Esophagus muscularis mucosa (tissue), 4 donors: ENCODE results near the gene CYP24A1.

ENCODE experiments used
- EP300 ChIP-seq: sonication (generic); formaldehyde crosslinking; IDR thresholded peaks from one replicate; pipeline ENCODE4 v1.6.1; 2017; ENCODE audit warnings: antibody characterized with exemption
- POLR2A ChIP-seq: fragments of 450-650 bp; IDR thresholded peaks from one replicate; pipeline ENCODE4 v1.6.1; 2017; ENCODE audit warnings: antibody characterized with exemption, moderate library complexity, mild to moderate bottlenecking, low read depth
- POLR2AphosphoS5 ChIP-seq, 2 donors: sonication (generic); formaldehyde crosslinking; IDR thresholded peaks; one replicate each; pipeline ENCODE4 v1.6.1; 2017; ENCODE audit warnings: antibody characterized with exemption in 2 of 2
- TF ChIP-seq, protein P1 (sequence below), 3 experiments: fragments of 200-600 bp in 2 of 3; fragments of 450-650 bp in 1 of 3; sonication (generic) in 2 of 3; IDR thresholded peaks; one replicate each; pipeline ENCODE4 v1.5.1; 2017 to 2019; ENCODE audit warnings: antibody characterized with exemption in 3 of 3, mild to moderate bottlenecking in 2 of 3, moderate library complexity in 1 of 3

DNA sequence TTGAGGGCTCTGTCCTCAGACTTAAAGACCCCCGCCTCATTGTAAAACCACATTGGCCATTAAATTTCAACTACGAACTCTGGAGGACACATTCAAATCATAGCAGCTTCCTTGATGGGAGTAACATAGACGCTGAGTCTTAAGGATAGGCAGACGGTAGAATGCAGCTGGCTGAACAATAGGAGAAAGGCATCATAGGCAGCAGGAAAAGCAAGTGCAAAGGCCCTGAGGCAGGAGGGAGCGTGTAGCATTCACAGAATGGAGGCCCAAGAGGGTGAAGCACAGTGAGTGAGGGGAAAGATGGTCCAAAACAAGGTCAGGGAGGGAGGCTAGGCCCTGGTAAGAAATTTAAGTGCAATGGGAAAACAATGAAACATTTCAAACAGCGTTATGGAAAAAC lies 25.5 kb upstream of the CYP24A1 start:
- TF ChIP-seq, protein P1, sequence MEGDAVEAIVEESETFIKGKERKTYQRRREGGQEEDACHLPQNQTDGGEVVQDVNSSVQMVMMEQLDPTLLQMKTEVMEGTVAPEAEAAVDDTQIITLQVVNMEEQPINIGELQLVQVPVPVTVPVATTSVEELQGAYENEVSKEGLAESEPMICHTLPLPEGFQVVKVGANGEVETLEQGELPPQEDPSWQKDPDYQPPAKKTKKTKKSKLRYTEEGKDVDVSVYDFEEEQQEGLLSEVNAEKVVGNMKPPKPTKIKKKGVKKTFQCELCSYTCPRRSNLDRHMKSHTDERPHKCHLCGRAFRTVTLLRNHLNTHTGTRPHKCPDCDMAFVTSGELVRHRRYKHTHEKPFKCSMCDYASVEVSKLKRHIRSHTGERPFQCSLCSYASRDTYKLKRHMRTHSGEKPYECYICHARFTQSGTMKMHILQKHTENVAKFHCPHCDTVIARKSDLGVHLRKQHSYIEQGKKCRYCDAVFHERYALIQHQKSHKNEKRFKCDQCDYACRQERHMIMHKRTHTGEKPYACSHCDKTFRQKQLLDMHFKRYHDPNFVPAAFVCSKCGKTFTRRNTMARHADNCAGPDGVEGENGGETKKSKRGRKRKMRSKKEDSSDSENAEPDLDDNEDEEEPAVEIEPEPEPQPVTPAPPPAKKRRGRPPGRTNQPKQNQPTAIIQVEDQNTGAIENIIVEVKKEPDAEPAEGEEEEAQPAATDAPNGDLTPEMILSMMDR (IDR thresholded peaks at IDR 0.05) = no peak
- TF ChIP-seq POLR2AphosphoS5 (IDR thresholded peaks at IDR 0.05) = no peak
- no peak for TF ChIP-seq POLR2A
- no peak for TF ChIP-seq EP300
